Measurements from ENCODE around the gene BAAT. TPM values are rescaled to one million over a fixed set of nuclear protein-coding genes. Genes with fewer than 3 reads are reported as not detected.
"Not testable (repeated sequence)": the region's sequence is repeated elsewhere in the genome, so short reads cannot be mapped to it uniquely, and the experiment has no call there.

BAAT gene
- polyA plus RNA-seq, 1 experiment: not detected

DNA sequence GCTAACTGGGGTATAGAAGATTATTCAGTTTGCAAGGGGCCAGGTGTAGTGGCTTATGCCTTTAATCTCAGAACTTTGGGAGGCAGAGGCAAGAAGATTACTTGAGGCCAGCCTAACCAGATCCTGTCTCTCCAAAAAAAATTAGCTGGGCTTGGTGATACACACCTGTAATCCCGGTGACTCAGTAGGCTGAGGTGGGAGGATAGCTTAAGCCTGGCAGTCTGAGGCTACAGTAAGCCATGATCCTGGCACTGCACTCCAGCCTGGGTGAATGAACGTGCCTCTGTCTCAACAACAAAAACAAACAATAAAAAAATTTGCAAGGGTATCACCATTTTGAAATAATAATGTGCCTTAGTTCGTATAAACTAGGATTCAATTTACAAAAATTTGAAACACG lies 51.3 kb downstream of the BAAT start:
- Histone ChIP-seq H3K4me3 (ENCODE audit: low read depth, low read length) (no peak overlapping the region), H3K9me3 (ENCODE audit: control insufficient read depth, insufficient read depth, low read length) (no peaks in the 10 kb centered on the region), H3K27ac (ENCODE audit: low read depth, low read length) (no peak overlapping the region), H3K27me3 (ENCODE audit: control insufficient read depth, insufficient read depth, low read length) (peaks cover 4% of the 10 kb centered on the region)
- TF ChIP-seq CTCF (IDR thresholded peaks at IDR 0.05; ENCODE audit: low read depth, low read length): no peak
- ChIA-PET CTCF (no interaction called here), POLR2A (no interaction called here)
- DNase-seq (ENCODE audit: low read depth, low spot score): no peak

DNA sequence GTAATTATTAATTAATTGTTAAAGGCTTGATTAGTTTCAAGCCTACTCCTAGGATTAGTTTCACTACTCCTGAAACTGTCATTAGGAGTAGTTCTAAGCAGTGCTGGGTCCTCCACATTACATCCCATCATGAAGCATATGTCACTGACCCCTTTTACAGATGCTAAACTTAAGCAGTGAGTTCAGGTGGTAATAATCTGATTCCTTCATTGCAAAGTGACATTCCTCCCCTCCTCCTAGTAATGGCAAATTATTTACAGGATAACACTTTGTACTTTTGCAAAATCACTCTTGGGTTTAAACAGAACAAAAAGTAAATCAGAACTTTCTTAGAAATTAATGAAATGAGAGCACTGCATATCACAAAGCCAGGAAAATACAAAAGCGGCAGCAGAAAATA lies 52.4 kb downstream of the BAAT start:
- POLR2A ChIA-PET: no interaction called here
- no peak overlapping the region for H3K27ac ChIP-seq (ENCODE audit: low read depth, low read length)
- DNase-seq (ENCODE audit: low read depth, low spot score): no peak
- no peak for TF ChIP-seq CTCF (IDR thresholded peaks at IDR 0.05; ENCODE audit: low read depth, low read length)
- H3K9me3 ChIP-seq (ENCODE audit: control insufficient read depth, insufficient read depth, low read length): no peaks in the 10 kb centered on the region
- CTCF ChIA-PET: no interaction called here
- H3K4me3 ChIP-seq (ENCODE audit: low read depth, low read length): no peak overlapping the region
- peaks cover 4% of the 10 kb centered on the region for H3K27me3 ChIP-seq (ENCODE audit: control insufficient read depth, insufficient read depth, low read length)

DNA sequence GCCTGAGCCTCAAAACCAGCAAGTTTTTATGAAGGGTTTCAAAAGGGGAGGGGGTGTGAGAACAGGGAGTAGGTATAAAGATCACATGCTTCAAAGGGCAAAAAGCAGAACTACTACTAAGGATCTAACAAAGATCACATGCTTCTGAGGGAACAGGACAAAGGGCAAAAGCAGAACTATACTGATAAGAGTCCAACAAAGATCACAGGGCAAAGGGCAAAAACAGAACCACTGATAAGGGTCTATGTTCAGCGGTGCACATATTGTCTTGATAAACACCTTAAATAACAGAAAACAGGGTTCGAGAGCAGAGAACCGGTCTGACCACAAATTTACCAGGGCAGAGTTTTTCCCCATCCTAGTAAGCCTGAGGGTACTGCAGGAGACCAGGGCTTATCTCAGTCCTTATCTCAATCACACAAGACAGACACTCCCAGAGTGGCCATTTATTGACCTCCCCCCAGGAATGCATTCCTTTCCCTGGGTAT lies 57.3 kb downstream of the BAAT start:
- H3K9me3 ChIP-seq (ENCODE audit: control insufficient read depth, insufficient read depth, low read length); H3K27me3 ChIP-seq (ENCODE audit: control insufficient read depth, insufficient read depth, low read length); POLR2A ChIA-PET; DNase-seq (ENCODE audit: low read depth, low spot score); H3K27ac ChIP-seq (ENCODE audit: low read depth, low read length); CTCF ChIA-PET; H3K4me3 ChIP-seq (ENCODE audit: low read depth, low read length): not testable (repeated sequence)

DNA sequence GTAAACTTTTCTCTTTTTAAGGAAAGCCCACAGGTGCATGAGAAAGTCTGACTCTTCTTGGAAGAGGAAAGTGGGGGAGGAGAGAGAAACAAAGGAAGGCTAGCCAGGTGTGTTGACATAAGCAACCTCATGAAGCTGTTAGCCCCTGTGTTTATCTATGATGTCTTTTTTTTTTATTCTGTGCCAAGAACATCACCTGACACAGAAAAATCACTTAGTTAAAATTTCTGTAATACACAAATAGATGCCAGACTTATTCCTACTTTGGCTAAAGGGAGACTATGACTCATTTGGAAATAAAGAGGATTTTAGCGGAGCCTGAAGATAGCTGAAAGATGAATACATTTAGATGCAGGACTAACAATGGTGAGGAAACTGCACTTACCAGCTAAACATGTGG lies 58.3 kb downstream of the BAAT start:
- Histone ChIP-seq H3K27ac (ENCODE audit: low read depth, low read length) (no peak overlapping the region), H3K9me3 (ENCODE audit: control insufficient read depth, insufficient read depth, low read length) (no peaks in the 10 kb centered on the region), H3K27me3 (ENCODE audit: control insufficient read depth, insufficient read depth, low read length) (no peaks in the 10 kb centered on the region), H3K4me3 (ENCODE audit: low read depth, low read length) (no peak overlapping the region)
- DNase-seq (ENCODE audit: low read depth, low spot score): no peak
- POLR2A ChIA-PET: no interaction called here
- CTCF ChIA-PET: no interaction called here
- no peak for TF ChIP-seq CTCF (IDR thresholded peaks at IDR 0.05; ENCODE audit: low read depth, low read length)

DNA sequence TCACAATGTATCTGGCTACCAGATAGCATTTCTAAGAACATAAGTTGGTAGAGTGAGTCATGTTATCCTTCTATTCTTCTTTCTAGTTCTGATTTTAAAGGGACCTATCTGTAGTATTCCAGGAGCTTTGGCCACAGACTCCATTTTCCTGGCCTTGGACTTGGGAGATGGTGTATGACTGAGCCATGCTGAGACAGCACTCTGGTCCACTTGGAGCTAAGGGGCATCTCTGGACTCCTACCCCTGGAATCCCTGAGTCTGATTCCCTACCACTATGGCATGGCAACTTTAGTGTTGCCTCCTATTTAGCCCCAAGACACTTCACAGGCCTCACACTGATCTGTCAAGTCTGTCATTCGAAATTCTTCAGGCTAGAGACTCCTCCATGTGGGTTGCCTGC lies 58.8 kb downstream of the BAAT start:
- H3K27me3 ChIP-seq (ENCODE audit: control insufficient read depth, insufficient read depth, low read length): no peaks in the 10 kb centered on the region
- POLR2A ChIA-PET: no interaction called here
- TF ChIP-seq CTCF (IDR thresholded peaks at IDR 0.05; ENCODE audit: low read depth, low read length): no peak
- H3K9me3 ChIP-seq (ENCODE audit: control insufficient read depth, insufficient read depth, low read length): no peaks in the 10 kb centered on the region
- CTCF ChIA-PET: interaction anchor here (2.1 kb wide), 1 partner anchor 14 kb away, joined by 12 read pairs; no protein-coding TSS in a partner anchor
- no peak for DNase-seq (ENCODE audit: low read depth, low spot score)
- no peak overlapping the region for H3K4me3 ChIP-seq (ENCODE audit: low read depth, low read length)
- no peak overlapping the region for H3K27ac ChIP-seq (ENCODE audit: low read depth, low read length)

DNA sequence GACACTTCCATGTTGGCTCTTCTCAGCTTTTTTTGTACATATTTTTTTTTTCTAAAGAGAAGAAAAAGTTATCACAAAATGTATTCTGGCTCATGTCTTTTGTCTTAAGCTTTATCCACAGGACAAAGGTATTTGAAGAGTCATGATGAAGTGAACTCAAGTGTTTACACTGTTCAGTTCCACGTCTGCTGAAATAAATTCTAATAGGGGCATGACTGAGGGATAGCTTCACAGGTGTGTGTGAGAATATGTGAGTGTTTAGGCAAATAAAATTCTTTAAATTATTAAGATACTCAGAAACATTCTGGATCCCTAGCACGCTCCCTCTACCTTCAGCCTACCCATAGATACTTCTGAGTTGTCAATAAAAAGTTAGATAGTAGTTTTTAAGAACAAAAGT lies 59.8 kb downstream of the BAAT start:
- no peak overlapping the region for H3K4me3 ChIP-seq (ENCODE audit: low read depth, low read length)
- POLR2A ChIA-PET: no interaction called here
- H3K27me3 ChIP-seq (ENCODE audit: control insufficient read depth, insufficient read depth, low read length): no peaks in the 10 kb centered on the region
- TF ChIP-seq CTCF (IDR thresholded peaks at IDR 0.05; ENCODE audit: low read depth, low read length): no peak
- H3K9me3 ChIP-seq (ENCODE audit: control insufficient read depth, insufficient read depth, low read length): no peaks in the 10 kb centered on the region
- DNase-seq (ENCODE audit: low read depth, low spot score): no peak
- CTCF ChIA-PET: interaction anchor here (1.2 to 2.1 kb wide), 2 partner anchors 13 to 723 kb away, joined by 4 to 12 read pairs; no protein-coding TSS in a partner anchor
- no peak overlapping the region for H3K27ac ChIP-seq (ENCODE audit: low read depth, low read length)

Measured in AG04450 (cell line).